Measurements from ENCODE around the gene NAALADL2.
"Not testable (repeated sequence)": the region's sequence is repeated elsewhere in the genome, so short reads cannot be mapped to it uniquely, and the experiment has no call there.

The NAALADL2 gene

DNA sequence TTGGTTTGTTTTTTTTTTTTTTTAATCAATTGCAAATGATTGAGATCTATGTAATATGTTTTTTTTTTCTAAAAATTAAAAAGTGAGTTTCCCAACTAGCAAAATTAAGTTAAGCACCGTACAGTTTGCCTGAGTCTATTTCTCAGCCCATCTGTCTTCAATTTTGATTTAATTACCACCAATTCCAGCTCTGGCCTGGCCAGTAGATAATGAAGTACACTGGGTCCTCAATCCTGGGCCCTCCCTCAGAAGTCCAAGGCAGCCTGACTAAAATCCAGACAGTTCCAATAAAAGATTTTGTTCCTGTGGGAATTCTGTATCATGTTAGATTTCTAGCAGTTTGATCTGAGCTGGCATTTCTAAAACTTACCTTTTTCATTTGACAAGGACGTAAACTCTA lies 887.2 kb downstream of the NAALADL2 start:
- DNase-seq (ENCODE audit: low read depth, low spot score) = no peak

DNA sequence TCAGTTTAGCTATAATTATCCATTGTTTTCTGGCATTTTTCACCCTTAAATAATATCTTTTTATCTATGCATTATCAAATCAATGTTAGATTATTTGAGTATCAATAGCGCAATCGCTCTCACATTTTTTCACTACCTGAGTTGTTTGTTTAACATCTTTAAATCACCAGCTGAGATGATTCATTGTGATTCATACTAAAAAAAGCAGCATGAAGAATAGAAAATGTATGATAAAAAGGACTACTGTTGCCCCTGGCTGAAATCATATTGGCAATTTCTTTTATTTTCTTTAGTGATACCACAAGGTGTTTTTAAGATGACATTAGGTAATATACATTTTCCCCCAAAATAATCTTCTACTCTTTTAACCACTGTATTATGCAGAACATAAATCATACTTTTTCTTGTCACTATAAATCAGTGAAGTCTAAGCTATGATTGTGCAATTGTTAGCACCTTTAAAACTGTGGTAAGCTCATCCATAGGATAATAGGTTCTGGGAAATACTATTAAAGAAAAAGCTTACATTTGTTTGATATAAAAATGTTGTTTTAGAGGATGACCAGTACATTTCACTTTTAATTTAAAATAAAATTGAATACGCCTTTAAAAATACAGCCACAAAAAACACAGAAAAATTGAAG lies 889.1 kb downstream of the NAALADL2 start:
- no peak for DNase-seq (ENCODE audit: low read depth, low spot score)

DNA sequence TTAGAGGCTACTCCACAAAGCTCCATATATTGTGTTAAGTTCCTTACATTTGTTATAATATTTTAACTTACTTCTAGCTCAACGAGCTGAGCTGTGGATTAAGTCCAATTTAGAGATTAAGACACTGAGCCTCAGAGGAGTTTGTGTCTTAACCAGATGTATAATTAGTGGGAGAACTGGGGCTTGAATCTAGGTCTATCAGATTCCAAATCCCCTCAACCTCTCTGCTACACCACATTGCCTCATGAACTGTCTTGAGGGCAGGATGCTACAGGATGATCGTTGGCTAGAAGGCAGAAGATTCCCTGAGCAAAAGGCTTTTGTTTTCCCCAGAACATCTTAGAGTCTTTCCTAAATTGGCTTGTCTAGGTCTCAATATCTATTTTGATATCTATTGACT lies 890.8 kb downstream of the NAALADL2 start:
- DNase-seq (ENCODE audit: low read depth, low spot score) = no peak

DNA sequence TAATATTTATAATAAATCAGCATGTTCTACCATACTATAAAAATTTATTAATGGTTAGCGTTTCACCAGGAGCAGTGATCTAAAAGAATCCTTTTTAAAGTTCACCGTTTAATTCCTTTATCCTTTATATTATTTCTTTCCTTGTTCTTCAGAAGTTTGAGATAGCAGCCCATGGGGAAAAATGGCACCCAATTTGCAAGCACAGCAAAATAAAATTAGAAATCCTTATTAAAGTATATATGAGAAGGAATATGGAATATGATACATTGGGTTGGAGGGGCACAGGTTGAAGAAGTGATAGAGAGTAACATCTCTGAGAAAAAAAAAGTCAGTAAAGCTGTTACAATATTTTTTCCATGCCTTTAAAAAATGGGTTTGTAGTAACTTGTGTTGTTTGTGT lies 892.0 kb downstream of the NAALADL2 start:
- no peak for DNase-seq (ENCODE audit: low read depth, low spot score)

DNA sequence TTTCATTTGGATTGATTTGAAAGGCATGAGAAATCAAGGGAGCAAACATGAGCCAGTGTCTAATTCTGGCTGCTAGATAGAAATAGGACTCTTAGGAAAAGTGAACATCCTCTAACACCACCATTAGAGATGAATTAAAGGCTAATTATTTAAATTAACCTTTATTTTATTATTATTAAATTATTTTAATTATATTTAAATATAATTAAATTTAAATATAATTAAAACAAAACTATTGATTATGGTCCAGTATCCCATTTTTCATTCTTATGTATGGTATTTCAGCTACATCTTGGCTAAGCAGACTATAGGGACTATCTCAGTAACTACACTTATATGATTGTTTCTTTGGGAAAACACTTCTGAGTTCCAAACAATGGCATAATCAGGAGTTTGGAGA lies 904.8 kb downstream of the NAALADL2 start:
- no peak for DNase-seq (ENCODE audit: low read depth, low spot score)

DNA sequence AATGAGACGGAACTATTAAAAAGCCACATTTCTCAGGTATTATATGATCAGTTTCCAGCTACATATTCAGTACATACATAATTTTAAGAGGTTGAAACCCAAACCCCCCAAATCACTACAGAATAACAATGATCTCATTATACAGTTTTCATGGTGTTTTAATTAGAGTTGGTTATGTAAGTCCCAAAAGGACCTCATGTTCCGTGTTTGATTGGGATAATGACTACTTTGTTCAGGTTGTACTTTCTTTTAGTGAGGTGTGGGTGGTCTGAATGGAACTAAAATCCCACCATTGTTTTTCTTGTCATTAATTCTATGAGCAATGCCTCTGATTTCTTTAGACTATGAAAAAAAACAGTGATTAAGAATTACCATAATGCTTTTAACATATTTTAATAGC lies 905.6 kb downstream of the NAALADL2 start:
- no peak for DNase-seq (ENCODE audit: low read depth, low spot score)

DNA sequence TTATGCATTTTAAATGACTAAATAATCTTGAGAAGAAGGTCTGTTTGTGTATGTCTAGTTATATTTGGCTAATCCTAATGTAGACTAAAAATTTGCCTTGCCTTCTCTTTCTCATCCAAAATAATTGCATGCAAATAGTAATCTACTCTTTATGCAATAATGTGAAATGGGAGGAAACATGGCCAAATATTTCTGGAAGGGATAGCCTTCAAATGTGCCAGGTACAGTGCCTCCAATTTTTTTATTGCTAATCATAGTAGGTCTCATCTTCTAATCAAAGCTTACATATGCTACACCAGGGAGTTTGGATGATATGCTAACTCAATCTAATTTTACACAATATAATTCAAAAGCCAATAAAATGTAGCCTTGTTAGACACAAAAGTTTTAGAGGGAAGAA lies 911.3 kb downstream of the NAALADL2 start:
- no peak for DNase-seq (ENCODE audit: low read depth, low spot score)

DNA sequence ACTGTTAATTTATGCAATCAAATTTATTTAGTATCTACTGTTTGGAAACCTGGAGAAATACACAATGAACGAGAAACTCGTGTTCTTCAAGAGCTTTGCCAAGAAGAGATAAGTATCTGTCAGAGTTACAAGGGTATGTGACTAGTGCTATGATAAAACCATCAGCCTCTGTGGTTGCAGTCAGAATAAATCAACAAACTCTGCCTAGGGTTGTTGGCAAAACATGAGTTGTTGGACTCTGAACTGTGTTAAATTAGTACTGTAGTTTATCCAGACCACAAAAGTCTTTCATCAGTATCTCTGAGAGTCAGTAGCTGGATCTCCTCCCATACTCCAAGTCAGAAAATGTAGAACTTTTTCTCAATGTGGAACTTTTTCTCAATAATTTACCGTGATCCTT lies 918.4 kb downstream of the NAALADL2 start:
- DNase-seq (ENCODE audit: low read depth, low spot score) = no peak

DNA sequence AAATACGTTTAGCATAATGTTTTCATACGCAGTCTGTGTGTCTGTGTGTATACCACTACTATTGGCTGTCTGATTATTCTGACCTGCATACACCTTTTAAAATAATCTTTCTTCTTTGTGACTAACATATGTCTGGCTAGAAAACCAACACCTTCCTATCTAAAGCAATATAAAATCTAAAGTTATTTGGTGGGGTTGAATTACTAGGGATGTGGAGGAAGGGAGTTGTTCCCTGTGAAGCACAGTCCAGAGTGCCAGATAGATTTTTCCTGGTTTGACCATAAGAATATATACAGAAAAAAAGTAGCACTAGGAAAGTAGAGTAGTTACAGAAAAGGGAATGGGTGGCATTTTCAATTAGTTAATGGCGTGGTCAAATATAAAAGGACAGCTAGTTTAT lies 918.8 kb downstream of the NAALADL2 start:
- no peak for DNase-seq (ENCODE audit: low read depth, low spot score)

DNA sequence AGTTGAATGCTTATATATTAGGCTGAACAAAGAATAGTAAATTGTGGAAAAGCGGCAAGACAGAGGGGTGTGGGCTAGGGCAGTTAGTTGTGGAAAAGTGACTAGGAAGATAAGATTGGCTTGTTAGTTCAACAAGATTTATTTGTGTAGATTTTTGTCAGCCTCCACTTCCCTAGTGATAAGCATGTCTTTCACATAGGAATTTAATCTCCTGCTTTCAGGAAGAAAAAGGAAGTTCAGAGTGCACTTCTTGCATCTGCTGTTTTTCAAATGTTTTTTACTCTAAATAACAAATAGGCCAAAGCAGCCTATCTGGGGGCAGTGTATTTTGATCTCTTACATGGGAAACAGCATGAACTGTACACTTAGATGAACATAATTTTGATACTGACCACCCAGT lies 919.9 kb downstream of the NAALADL2 start:
- no peak for DNase-seq (ENCODE audit: low read depth, low spot score)

DNA sequence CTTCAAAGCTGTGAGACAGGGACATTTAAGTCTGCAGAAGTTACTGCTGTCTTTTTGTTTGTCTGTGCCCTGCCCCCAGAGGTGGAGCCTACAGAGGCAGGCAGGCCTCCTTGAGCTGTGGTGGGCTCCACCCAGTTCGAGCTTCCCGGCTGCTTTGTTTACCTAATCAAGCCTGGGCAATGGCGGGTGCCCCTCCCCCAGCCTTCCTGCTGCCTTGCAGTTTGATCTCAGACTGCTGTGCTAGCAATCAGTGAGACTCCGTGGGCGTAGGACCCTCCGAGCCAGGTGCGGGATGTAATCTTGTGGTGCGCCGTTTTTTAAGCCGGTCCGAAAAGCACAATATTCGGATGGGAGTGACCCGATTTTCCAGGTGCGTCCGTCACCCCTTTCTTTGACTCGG lies 928.0 kb downstream of the NAALADL2 start:
- not testable (repeated sequence) for DNase-seq (ENCODE audit: low read depth, low spot score)

DNA sequence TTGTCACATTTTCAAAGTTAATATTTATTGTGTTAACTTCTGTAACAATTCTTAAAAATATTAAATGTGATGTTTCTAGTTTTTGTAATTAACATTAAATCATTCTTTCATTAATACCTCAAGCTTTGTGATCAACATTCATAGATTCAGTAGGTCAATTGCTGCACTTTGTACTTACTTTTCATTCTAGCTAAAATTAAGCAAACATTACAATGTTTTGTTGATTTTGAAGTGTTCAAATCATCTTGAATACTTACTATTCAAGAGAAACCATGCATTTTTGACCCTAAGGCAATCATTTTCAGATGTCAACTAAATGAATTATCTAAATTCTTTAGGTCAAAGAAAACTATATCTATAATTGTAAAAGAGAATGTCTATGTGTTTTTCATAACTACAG lies 933.1 kb downstream of the NAALADL2 start:
- DNase-seq (ENCODE audit: low read depth, low spot score) = no peak

DNA sequence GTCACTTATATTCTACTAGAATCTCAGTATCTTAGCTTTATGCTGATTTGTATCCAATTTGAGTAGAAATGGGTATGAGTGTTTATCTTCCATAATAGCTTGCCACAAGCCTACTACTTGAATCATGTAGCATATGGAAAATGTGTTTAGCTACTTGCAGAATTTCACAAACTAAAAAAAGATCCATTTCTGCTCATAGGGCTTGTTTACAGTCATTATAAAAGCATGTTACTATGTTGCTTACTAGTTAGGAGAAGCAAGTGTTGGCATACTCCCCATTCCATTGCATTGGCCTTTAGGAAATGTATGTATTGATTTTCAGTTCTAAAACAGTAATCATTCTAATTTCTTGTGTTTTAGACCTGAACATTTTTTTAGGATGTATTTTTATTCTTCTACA lies 939.2 kb downstream of the NAALADL2 start:
- no peak for DNase-seq (ENCODE audit: low read depth, low spot score)

DNA sequence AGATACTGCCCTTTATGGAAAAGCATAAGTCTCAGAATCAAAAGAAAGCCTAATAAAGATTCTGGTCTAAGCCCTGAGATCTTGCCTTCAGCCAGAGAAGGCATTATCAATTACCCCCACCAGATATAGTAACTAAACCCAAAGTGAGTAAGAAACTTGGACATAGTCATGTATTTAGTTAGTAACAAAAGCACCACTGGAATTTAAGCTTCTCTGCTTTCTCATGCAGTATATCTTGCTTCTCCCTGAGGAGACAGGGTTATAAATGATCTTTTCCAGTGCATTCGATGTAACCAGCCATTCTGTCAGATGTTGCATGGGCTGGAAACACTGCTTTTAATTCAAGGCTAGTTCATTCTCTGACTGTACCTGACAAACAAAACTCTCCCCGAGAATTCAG lies 946.7 kb downstream of the NAALADL2 start:
- no peak for DNase-seq (ENCODE audit: low read depth, low spot score)

DNA sequence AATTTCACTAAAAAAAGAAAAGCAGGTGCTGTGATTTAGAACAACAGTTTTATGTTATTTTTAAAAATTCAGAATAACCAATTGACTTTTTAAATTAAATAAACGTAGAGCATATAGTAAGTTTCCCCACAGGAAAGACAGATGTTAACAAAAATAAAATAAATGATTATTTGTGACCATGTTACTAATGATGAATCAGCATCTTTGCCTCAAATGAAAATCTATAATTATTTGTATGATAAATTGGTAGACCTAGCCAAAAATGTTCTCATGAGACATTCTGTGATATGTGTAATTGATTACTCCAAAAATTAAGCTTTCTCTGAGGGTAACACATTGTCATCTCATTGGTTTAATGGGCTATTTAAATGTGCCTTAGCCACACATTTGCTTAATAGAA lies 948.0 kb downstream of the NAALADL2 start:
- DNase-seq (ENCODE audit: low read depth, low spot score) = no peak

DNA sequence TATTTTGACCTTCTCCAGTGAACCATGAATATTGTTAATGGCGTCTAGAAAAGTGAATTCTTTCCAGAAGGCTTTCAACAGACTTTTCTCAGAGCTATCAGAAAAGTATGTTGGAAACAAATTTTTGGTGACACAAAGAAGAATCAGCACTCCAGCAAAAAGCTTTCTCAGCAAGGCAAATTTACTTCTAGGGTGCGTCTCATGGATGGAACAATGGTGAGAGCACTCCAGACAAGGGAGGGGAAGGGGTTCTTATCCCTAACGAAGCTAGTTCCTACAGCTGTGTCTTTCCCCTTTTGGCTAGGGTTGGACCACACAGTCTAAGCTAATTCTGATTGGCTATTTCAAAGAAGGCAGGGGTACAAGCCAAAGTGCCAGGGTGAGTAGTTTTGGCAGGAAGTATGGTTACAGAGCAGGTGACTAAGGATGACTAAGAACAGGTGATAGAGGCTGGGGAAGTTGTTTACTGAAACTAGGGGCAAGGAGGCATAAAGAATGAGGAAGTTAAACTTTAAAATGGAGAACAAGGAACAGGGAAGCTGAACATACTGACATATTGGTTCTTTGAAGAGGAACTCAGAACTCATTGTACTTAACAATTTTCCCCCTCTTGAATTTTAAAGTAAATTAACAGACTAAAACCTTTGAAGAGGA lies 959.8 kb downstream of the NAALADL2 start:
- DNase-seq (ENCODE audit: low read depth, low spot score) = no peak

DNA sequence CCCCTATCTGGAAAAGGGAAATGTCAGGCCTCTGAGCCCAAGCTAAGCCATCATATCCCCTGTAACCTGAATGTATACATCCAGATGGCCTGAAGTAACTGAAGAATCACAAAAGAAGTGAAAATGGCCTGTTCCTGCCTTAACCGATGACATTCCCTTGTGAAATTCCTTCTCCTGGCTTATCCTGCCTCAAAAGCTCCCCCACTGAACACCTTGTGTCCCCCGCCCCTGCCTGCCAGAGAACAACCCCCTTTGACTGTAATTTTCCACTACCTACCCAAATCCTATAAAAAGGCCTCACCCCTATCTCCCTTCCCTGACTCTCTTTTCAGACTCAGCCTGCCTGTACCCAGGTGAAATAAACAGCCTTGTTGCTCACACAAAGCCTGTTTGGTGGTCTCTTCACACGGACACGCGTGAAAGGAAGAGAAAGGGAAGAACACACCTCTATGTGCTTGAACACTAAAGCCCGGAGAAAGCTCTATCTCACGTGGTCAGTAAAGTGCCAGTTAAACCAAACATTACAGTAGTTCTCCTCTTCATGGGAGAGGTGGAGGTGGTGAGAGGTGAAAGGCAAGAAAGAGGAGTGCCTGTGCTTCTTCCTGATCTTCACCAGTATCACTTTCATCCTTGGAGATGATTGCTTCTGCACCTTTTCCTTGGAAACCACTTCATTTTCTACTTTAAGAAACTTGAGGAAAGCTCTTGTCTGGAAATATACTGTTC lies 963.8 kb downstream of the NAALADL2 start:
- DNase-seq (ENCODE audit: low read depth, low spot score) = not testable (repeated sequence)

DNA sequence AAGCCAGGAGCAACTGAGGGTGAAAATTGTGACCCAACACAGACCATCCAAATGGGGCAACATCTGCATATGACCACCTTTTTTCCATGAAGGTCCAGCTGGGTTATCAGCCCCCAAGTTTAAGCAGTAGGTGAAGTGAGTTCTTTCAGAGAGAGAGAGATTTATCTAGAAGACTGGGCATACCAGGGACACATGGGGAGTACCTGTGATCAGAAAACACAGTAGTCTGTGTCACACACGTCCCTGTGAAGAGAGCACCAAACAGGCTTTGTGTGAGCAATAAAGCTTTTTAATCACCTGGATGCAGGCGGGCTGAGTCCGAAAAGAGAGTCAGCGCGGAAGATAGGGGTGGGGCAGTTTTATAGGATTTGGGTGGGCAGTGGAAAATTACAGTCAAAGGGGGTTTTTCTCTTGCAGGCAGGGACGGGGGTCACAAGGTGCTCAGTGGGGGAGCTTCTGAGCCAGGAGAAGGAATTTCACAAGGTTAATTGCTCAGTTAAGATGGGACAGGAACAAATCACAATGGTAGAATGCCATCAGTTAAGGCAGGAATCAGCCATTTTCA lies 966.0 kb downstream of the NAALADL2 start:
- not testable (repeated sequence) for DNase-seq (ENCODE audit: low read depth, low spot score)

DNA sequence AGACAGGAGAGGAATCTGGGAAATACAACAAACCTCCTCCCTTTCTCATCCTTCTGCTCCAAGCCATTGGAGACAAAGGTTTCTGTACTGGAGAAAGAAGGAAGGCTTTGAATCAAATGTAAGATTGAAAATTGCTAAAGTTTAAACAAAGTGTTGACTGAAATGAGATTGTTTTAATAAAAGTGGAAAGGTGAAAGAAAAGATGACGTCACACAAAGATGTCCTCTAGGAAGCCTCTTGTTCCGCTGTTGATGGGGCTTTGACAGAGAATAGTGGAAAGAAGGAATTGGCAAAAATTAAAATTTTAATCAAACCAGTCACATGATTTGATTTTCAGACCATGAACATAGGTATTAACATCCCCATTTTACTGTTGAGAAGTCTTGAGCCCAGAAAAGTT lies 967.6 kb downstream of the NAALADL2 start:
- DNase-seq (ENCODE audit: low read depth, low spot score) = no peak

DNA sequence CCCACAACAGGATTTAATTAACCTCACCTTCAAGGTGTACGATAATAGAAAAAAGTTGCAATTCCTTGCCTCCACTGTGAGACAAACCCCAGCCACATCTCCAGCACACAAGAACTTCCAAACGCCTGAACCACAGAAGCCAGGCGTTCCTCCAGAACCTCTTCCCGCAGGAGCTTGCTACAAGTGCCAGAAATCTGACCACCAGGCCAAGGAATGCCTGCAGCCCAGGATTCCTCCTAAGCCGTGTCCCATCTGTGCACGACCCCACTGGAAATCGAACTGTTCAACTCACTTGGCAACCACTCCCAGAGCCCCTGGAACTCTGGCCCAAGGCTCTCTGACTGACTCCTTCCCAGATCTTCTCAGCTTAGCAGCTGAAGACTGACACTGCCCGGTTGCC lies 970.7 kb downstream of the NAALADL2 start:
- not testable (repeated sequence) for DNase-seq (ENCODE audit: low read depth, low spot score)

DNA sequence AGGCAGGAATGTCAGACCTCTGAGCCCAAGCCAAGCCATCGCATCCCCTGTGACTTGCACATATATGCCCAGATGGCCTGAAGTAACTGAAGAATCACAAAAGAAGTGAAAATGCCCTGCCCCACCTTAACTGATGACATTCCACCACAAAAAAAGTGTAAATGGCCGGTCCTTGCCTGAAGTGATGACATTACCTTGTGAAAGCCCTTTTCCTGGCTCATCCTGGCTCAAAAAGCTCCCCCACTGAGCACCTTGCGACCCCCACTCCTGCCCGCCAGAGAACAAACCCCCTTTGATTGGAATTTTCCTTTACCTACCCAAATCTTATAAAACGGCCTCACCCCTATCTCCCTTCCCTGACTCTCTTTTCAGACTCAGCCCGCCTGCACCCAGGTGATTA lies 976.6 kb downstream of the NAALADL2 start:
- not testable (repeated sequence) for DNase-seq (ENCODE audit: low read depth, low spot score)

DNA sequence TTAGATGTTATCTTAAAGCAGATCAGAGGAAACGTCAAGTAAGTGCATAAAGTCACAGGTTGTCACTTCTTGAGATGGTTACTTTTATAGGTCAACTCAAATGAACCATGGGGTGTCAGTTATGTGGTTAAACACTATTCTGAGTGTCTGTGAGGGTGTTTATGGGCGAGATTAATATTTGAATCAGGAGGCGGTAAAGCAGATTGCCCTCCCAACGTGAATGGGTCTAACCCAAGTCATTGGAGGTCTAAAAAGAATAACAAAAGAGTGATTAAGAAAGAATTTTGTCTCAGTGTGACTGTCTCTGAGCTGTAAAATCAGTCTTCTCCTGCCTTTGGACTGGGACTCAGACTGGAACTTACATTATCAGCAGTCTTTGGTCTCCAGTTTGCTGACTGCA lies 977.5 kb downstream of the NAALADL2 start:
- no peak for DNase-seq (ENCODE audit: low read depth, low spot score)

DNA sequence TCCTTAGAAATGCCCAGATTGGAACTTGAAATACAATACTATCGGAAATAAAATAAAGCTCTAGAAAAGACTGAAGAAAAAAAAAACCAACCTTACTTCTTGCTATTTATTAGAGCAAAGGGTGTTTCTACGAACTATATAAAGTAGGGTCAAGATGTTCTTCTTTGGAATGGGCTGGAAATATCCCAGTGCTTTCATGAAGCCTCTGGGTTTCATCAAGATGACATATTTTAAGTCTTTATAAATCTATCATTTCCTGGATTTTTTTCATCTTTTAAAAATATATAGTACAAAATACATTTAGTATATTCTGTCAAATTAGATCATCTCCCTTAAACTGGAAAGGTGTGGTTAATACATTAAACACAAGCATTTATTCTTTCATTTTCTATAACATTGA lies 978.8 kb downstream of the NAALADL2 start:
- DNase-seq (ENCODE audit: low read depth, low spot score) = no peak
